Measurements from ENCODE around the gene MAF. TPM values are rescaled to one million over a fixed set of nuclear protein-coding genes. Genes with fewer than 3 reads are reported as not detected.

MAF gene
- total and polyA plus RNA-seq, 2 of the 4 experiments (the other 2 are of a cell fraction), result under 0.01 to 0.02 TPM

DNA sequence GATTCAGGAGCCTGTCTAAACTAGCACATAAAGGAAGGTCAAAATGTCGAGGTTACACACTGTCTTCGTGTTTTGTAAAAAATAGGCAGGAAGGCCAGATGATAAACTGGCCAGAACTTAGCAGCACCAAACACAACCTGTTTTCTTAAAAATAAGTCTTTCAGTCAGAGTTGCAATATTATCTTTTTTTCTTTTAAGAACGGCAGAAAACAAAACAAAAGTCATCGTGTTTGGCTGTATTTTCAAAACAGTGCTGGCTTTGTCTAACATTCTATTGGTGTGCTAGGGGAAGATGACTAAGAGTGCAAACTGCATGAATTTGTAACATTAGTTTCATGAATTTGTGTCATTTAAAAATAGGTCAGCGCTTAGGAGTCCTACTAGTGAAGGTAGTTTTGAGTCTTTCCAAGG, 5.3 kb downstream of the MAF start:
- H3K9me1 ChIP-seq (ENCODE audit: insufficient read depth, low read length), result no peaks in the 10 kb centered on the region
- no peaks in the 10 kb centered on the region for H3K79me1 ChIP-seq (ENCODE audit: low read depth in 1 of 2, low read length in 2 of 2)
- no peak overlapping the region for H4K91ac ChIP-seq (ENCODE audit: insufficient read depth, low read depth, low read length)
- H3K4ac ChIP-seq (ENCODE audit: low read depth, low read length), result no peak overlapping the region
- no TSS peak for BruUV-seq (replicated peaks)
- DNase-seq, result no peak
- H3K36me3 ChIP-seq (ENCODE audit: control insufficient read depth, insufficient read depth, low read length), result no peaks in the 10 kb centered on the region
- in situ Hi-C loops (cut with MboI; ENCODE audit: low sequenced_read_pairs), result no loop called here
- dilution Hi-C loops (cut with HindIII; ENCODE audit: low sequenced_read_pairs, unreplicated experiment), result no loop called here
- H2BK5ac ChIP-seq (ENCODE audit: low read depth, low read length, poor library complexity, severe bottlenecking), result no peak overlapping the region
- H3K9ac ChIP-seq (ENCODE audit: low read depth, low read length), result no peak overlapping the region
- no peak overlapping the region for H3K14ac ChIP-seq (replicated peaks; ENCODE audit: low read depth, low read length)
- no peak overlapping the region for H2AFZ ChIP-seq (replicated peaks; ENCODE audit: low read length, poor library complexity)
- 40% methylated on average over 1 of the region's 5 CpGs; no CpG with 5 or more reads in 1 of the 2 experiments for WGBS, 2 experiments (ENCODE audit: extremely low coverage in 2 of 2, insufficient read length in 1 of 2)
- no peak overlapping the region for H4K5ac ChIP-seq (ENCODE audit: low read depth, low read length)
- no peak overlapping the region for H2AK9ac ChIP-seq (replicated peaks; ENCODE audit: low read depth, low read length, poor library complexity)
- no peak for TF ChIP-seq RCOR1 (IDR thresholded peaks at IDR 0.05; ENCODE audit: insufficient replicate concordance, low read length)
- TF ChIP-seq, protein P1, sequence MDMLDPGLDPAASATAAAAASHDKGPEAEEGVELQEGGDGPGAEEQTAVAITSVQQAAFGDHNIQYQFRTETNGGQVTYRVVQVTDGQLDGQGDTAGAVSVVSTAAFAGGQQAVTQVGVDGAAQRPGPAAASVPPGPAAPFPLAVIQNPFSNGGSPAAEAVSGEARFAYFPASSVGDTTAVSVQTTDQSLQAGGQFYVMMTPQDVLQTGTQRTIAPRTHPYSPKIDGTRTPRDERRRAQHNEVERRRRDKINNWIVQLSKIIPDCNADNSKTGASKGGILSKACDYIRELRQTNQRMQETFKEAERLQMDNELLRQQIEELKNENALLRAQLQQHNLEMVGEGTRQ (IDR thresholded peaks at IDR 0.05; ENCODE audit: low read depth, low read length), result no peak
- TF ChIP-seq MAFK (IDR thresholded peaks at IDR 0.05; ENCODE audit: low read depth, low read length), result no peak
- TF ChIP-seq BHLHE40 (IDR thresholded peaks at IDR 0.05; ENCODE audit: low read depth, low read length), result no peak
- TF ChIP-seq MAZ (IDR thresholded peaks at IDR 0.05; ENCODE audit: borderline replicate concordance, low read depth, low read length), result no peak
- TF ChIP-seq POLR2A (IDR thresholded peaks at IDR 0.05; ENCODE audit: low read depth, low read length), result no peak
- no peak for TF ChIP-seq CHD1 (IDR thresholded peaks at IDR 0.05; ENCODE audit: low read depth, low read length)
- TF ChIP-seq MXI1 (IDR thresholded peaks at IDR 0.05; ENCODE audit: borderline replicate concordance, low read depth, low read length), result no peak
- TF ChIP-seq, protein P2, sequence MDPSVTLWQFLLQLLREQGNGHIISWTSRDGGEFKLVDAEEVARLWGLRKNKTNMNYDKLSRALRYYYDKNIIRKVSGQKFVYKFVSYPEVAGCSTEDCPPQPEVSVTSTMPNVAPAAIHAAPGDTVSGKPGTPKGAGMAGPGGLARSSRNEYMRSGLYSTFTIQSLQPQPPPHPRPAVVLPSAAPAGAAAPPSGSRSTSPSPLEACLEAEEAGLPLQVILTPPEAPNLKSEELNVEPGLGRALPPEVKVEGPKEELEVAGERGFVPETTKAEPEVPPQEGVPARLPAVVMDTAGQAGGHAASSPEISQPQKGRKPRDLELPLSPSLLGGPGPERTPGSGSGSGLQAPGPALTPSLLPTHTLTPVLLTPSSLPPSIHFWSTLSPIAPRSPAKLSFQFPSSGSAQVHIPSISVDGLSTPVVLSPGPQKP (IDR thresholded peaks at IDR 0.05; ENCODE audit: borderline replicate concordance, low read depth, low read length), result no peak
- no peak for TF ChIP-seq RAD21 (IDR thresholded peaks at IDR 0.05; ENCODE audit: low read length)
- TF ChIP-seq SMC3 (IDR thresholded peaks at IDR 0.05; ENCODE audit: low read depth, low read length), result no peak
- no peak for TF ChIP-seq CEBPB (IDR thresholded peaks at IDR 0.05; ENCODE audit: low read depth, low read length)
- TF ChIP-seq, protein P3, sequence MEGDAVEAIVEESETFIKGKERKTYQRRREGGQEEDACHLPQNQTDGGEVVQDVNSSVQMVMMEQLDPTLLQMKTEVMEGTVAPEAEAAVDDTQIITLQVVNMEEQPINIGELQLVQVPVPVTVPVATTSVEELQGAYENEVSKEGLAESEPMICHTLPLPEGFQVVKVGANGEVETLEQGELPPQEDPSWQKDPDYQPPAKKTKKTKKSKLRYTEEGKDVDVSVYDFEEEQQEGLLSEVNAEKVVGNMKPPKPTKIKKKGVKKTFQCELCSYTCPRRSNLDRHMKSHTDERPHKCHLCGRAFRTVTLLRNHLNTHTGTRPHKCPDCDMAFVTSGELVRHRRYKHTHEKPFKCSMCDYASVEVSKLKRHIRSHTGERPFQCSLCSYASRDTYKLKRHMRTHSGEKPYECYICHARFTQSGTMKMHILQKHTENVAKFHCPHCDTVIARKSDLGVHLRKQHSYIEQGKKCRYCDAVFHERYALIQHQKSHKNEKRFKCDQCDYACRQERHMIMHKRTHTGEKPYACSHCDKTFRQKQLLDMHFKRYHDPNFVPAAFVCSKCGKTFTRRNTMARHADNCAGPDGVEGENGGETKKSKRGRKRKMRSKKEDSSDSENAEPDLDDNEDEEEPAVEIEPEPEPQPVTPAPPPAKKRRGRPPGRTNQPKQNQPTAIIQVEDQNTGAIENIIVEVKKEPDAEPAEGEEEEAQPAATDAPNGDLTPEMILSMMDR (conservative IDR thresholded peaks at IDR 0.05; ENCODE audit: low read depth, low read length), result no peak
- TF ChIP-seq FOS (IDR thresholded peaks at IDR 0.05; ENCODE audit: low read depth, low read length), result no peak
- no peak for ATAC-seq (ENCODE audit: low read depth)
- H3K23ac ChIP-seq (ENCODE audit: low read depth, low read length), result no peak overlapping the region
- peaks cover 2% of the 10 kb centered on the region; the same call in 1 of the 2 replicates for H3K9me3 ChIP-seq (ENCODE audit: control insufficient read depth, insufficient read depth, low read length)
- no peak overlapping the region for H2BK20ac ChIP-seq (ENCODE audit: low read depth, low read length)
- no peak overlapping the region for H2BK120ac ChIP-seq (ENCODE audit: low read depth, low read length)
- no peak overlapping the region for H3K56ac ChIP-seq (ENCODE audit: extremely low read depth, insufficient read depth, low read length)
- H3K18ac ChIP-seq (ENCODE audit: low read depth, low read length), result no peak overlapping the region
- no peak overlapping the region for H3K4me2 ChIP-seq (ENCODE audit: low read depth, low read length)
- H4K20me1 ChIP-seq (ENCODE audit: insufficient read depth, low read length), result no peaks in the 10 kb centered on the region
- no peaks in the 10 kb centered on the region for H3K4me1 ChIP-seq (ENCODE audit: control insufficient read depth, insufficient read depth, low read length)
- H3K4me3 ChIP-seq (ENCODE audit: insufficient read depth, low read depth, low read length), result no peak overlapping the region
- H4K8ac ChIP-seq (ENCODE audit: low read depth in 2 of 2, low read length in 2 of 2), result no peak overlapping the region
- no peak overlapping the region for H2AK5ac ChIP-seq (ENCODE audit: low read depth, low read length)
- ChIA-PET CTCF (interaction anchor here (0.7 kb wide), 1 partner anchor 1200 kb away, joined by 3 read pairs; no protein-coding TSS in a partner anchor), POLR2A (ENCODE audit: unreplicated experiment) (no interaction called here)
- intact Hi-C loops (cut with micrococcal nuclease), result no loop called here
- no peak overlapping the region for H3K27ac ChIP-seq (ENCODE audit: insufficient read depth, low read length)
- no peak overlapping the region for H2BK15ac ChIP-seq (ENCODE audit: low read depth, low read length)
- peaks cover 10% of the 10 kb centered on the region for H3K27me3 ChIP-seq (ENCODE audit: control insufficient read depth, insufficient read depth, low read length)

Data from IMR-90 (cell line).